B cell (primary cell): ENCODE results near the gene MAML3. TPM values are rescaled to one million over a fixed set of nuclear protein-coding genes. Genes with fewer than 3 reads are reported as not detected.

Experiments
- ATAC-seq: fragments of 200-7000 bp; cut with Tn5 transposase; one replicate; pipeline ENCODE4 v1.10.0; 2021; ENCODE audit warnings: low read depth, mild to moderate bottlenecking, moderate number of reproducible peaks, moderate library complexity
- CTCF ChIA-PET: fragments of 350-600 bp; sonication (Branson Sonifier 250); formaldehyde crosslinking; loops from one replicate; lab custom pipeline; 2021; ENCODE audit warnings: antibody characterized with exemption, inconsistent platforms; lab: Charles Lee
- POLR2A ChIA-PET: fragments of 350-600 bp; sonication (Branson Sonifier 250); formaldehyde crosslinking; loops from one replicate; lab custom pipeline; 2021; ENCODE audit warnings: antibody characterized with exemption; lab: Charles Lee
- DNase-seq: peaks from one replicate; pipeline ENCODE4 v3.0.0; 2013
- H2AFZ ChIP-seq: 2 replicates; pipeline ENCODE4 v1.6.1; 2012; ENCODE audit warnings: mild to moderate bottlenecking, low read depth, low read length; ENCODE audit not compliant: insufficient read depth, poor library complexity, severe bottlenecking
- H3K27ac ChIP-seq, 2 donors: 1 replicate in 1 of 2; 2 replicates in 1 of 2; pipeline ENCODE4 v1.5.1; 2012 to 2013; ENCODE audit warnings: low read length in 2 of 2, mild to moderate bottlenecking in 2 of 2, moderate library complexity in 1 of 2
- H3K27me3 ChIP-seq, 4 experiments: fragments of 200-600 bp in 1 of 4; sonication (generic) in 1 of 4; replicated peaks in 1 of 4; 1 replicate in 2 of 4; 2 replicates in 2 of 4; pipeline versions ENCODE4 v1.6.1 to v1.7.0; 2013 to 2016; ENCODE audit warnings: low read length in 3 of 4, mild to moderate bottlenecking in 2 of 4, mixed read lengths in 1 of 4, moderate library complexity in 1 of 4; ENCODE audit not compliant: insufficient read depth in 4 of 4, control insufficient read depth in 3 of 4; ENCODE audit errors: control extremely low read depth in 1 of 4
- H3K36me3 ChIP-seq, 2 experiments: replicated peaks in 1 of 2; 1 replicate in 1 of 2; 2 replicates in 1 of 2; pipeline versions ENCODE4 v1.6.1 to v1.7.1; 2013; ENCODE audit warnings: low read length in 1 of 2; ENCODE audit not compliant: insufficient read depth in 2 of 2, control insufficient read depth in 1 of 2; ENCODE audit errors: control extremely low read depth in 1 of 2, extremely low read depth in 1 of 2
- H3K4me1 ChIP-seq, 2 donors: fragments of 200-600 bp in 1 of 2; sonication (generic) in 1 of 2; 1 replicate in 1 of 2; 2 replicates in 1 of 2; pipeline versions ENCODE4 v1.5.1 to v1.6.1; 2013 to 2017; ENCODE audit warnings: low read length in 2 of 2; ENCODE audit not compliant: control insufficient read depth in 2 of 2, insufficient read depth in 2 of 2
- H3K4me2 ChIP-seq: replicated peaks from 2 replicates; pipeline ENCODE3; 2012; ENCODE audit warnings: mild to moderate bottlenecking, low read depth, low read length; ENCODE audit not compliant: poor library complexity, severe bottlenecking
- H3K4me3 ChIP-seq, 5 experiments: fragments of 200-600 bp in 1 of 5; sonication (generic) in 1 of 5; 1 replicate in 3 of 5; 2 replicates in 2 of 5; pipeline versions ENCODE4 v1.5.1 to v1.7.0; 2011 to 2016; ENCODE audit warnings: low read length in 4 of 5, mild to moderate bottlenecking in 4 of 5, low read depth in 2 of 5, control low read depth in 1 of 5, moderate library complexity in 1 of 5; ENCODE audit not compliant: insufficient read depth in 1 of 5; ENCODE audit errors: control extremely low read depth in 1 of 5, extremely low read depth in 1 of 5
- H3K79me2 ChIP-seq: fragments of 200-600 bp; sonication (generic); one replicate; pipeline ENCODE4 v1.6.0; 2016; ENCODE audit warnings: low read length; ENCODE audit not compliant: control insufficient read depth, insufficient read depth
- H3K9ac ChIP-seq: fragments of 200-600 bp; sonication (generic); 2 replicates; pipeline ENCODE4 v1.6.1; 2017; ENCODE audit warnings: mild to moderate bottlenecking, low read length, moderate library complexity
- H3K9me3 ChIP-seq, 3 donors: one replicate each; pipeline versions ENCODE4 v1.6.1 to v1.7.1; 2013; ENCODE audit warnings: low read length in 2 of 3; ENCODE audit not compliant: control insufficient read depth in 2 of 3, insufficient read depth in 1 of 3; ENCODE audit errors: control extremely low read depth in 1 of 3
- H4K20me1 ChIP-seq: 2 replicates; pipeline ENCODE4 v1.6.0; 2012; ENCODE audit warnings: mild to moderate bottlenecking, low read length; ENCODE audit not compliant: insufficient read depth, control insufficient read depth, poor library complexity, severe bottlenecking
- H3K27ac Mint-ChIP-seq: one replicate; pipeline ENCODE4 v1.8.0; 2021; ENCODE audit warnings: mixed read lengths
- H3K27me3 Mint-ChIP-seq: one replicate; pipeline ENCODE4 v1.8.0; 2021; ENCODE audit warnings: mixed read lengths
- H3K4me1 Mint-ChIP-seq: one replicate; pipeline ENCODE4 v1.8.0; 2021; ENCODE audit warnings: mixed read lengths
- H3K4me3 Mint-ChIP-seq: one replicate; pipeline ENCODE4 v1.8.0; 2021; ENCODE audit warnings: mixed read lengths
- H3K9me3 Mint-ChIP-seq: one replicate; pipeline ENCODE4 v1.8.0; 2022; ENCODE audit warnings: mixed read lengths; ENCODE audit not compliant: insufficient read depth
- CTCF ChIP-seq: fragments of 200-600 bp; IDR thresholded peaks from one replicate; pipeline ENCODE4 v1.8.0; 2022; ENCODE audit warnings: antibody characterized with exemption, mild to moderate bottlenecking
- EZH2 ChIP-seq: IDR thresholded peaks from 2 replicates; pipeline ENCODE4 v1.6.1; 2012; ENCODE audit warnings: borderline replicate concordance, low read depth, mild to moderate bottlenecking, moderate library complexity, low read length; ENCODE audit not compliant: insufficient read depth, poor library complexity, severe bottlenecking
- WGBS: methylation state at CpG from one replicate; pipeline ENCODE4 v1.1.5; 2013; ENCODE audit warnings: missing lambda C conversion rate; ENCODE audit not compliant: insufficient coverage; 5-methylcytosine and 5-hydroxymethylcytosine counted together
- intact Hi-C: fragments of 100-400 bp; cut with micrococcal nuclease; formaldehyde crosslinking; loops from one replicate; pipeline ENCODE4 v1.10.0; 2022
- polyA plus RNA-seq: library from polyadenylated mRNA; depleted of rRNA; stranded (reverse); fragments of >200 nt; gene quantifications from 2 replicates; pipeline ENCODE4 v1.2.3, GENCODE V29; 2012
- total RNA-seq, 2 donors: library from RNA; stranded (reverse); fragments of 120-200 nt in 1 of 2; gene quantifications; 1 replicate in 1 of 2; 2 replicates in 1 of 2; pipeline versions ENCODE4 v1.2.3 to v1.2.4, GENCODE V29; 2013 to 2022

The MAML3 gene
- total and polyA plus RNA-seq, 2 donors (not counting 1 experiment from before 2014, with no cell fraction given) = 0.94 to 5.3 TPM

GRCh38 chr4:139728146-139728545, 425.8 kb downstream of the MAML3 start:
- no peak overlapping the region for H3K4me3 ChIP-seq
- H4K20me1 ChIP-seq = no peaks in the 10 kb centered on the region
- WGBS = 88% methylated on average over 1 of the region's 4 CpGs
- H3K9me3 Mint-ChIP-seq = no peaks in the 10 kb centered on the region
- ATAC-seq (no peak), DNase-seq (no peak)
- H2AFZ ChIP-seq = no peak overlapping the region
- peaks cover 10% of the 10 kb centered on the region for H3K27me3 Mint-ChIP-seq
- H3K4me2 ChIP-seq = no peak overlapping the region
- TF ChIP-seq EZH2 = no peak
- no peak for TF ChIP-seq CTCF
- no peak overlapping the region for H3K9ac ChIP-seq
- no peaks in the 10 kb centered on the region for H3K9me3 ChIP-seq
- H3K4me3 Mint-ChIP-seq = no peak overlapping the region
- peaks cover 0 to 3% (median 0%) of the 10 kb centered on the region in 4 experiments for H3K27me3 ChIP-seq
- H3K79me2 ChIP-seq = no peaks in the 10 kb centered on the region
- peaks cover 0 to 6% of the 10 kb centered on the region in 2 experiments for H3K36me3 ChIP-seq
- no peak overlapping the region for H3K27ac Mint-ChIP-seq
- POLR2A ChIA-PET = no interaction called here
- intact Hi-C loops = no loop called here
- CTCF ChIA-PET = no interaction called here
- no peak overlapping the region for H3K27ac ChIP-seq
- H3K4me1 Mint-ChIP-seq = no peaks in the 10 kb centered on the region
- no peaks in the 10 kb centered on the region for H3K4me1 ChIP-seq

DNA sequence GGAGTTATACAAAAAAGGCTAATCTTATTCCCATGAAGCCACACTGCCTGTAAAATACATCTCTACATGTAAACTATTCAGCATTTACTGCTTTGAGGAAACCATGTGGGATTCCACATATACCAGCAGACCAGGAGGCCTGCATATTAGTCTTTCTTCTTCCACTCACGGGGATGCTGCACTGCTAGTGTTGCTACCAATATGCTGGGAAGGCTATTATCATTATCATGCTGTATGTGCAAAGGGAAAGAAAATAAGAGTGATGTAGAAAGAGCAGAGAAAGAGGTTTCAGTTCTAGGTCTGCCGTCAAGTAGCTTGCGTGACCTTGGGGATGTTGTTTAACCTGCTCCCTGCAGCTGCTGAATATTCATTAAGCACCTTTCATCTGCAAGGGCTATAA, 427.4 kb downstream of the MAML3 start:
- no peak overlapping the region for H3K4me3 ChIP-seq
- Mint-ChIP-seq H3K27me3 (peaks cover 6% of the 10 kb centered on the region), H3K4me3 (no peak overlapping the region), H3K4me1 (no peaks in the 10 kb centered on the region), H3K9me3 (no peaks in the 10 kb centered on the region), H3K27ac (no peak overlapping the region)
- H3K27ac ChIP-seq = no peak overlapping the region
- ATAC-seq = no peak
- H3K27me3 ChIP-seq = no peaks in the 10 kb centered on the region
- no peaks in the 10 kb centered on the region for H4K20me1 ChIP-seq
- TF ChIP-seq EZH2 = no peak
- TF ChIP-seq CTCF = no peak
- no peak for DNase-seq
- no peaks in the 10 kb centered on the region for H3K9me3 ChIP-seq
- WGBS = no CpG with 5 or more reads among the region's 3 CpGs
- H2AFZ ChIP-seq = no peak overlapping the region
- intact Hi-C loops = no loop called here
- POLR2A ChIA-PET = no interaction called here
- CTCF ChIA-PET = no interaction called here
- no peak overlapping the region for H3K9ac ChIP-seq
- peaks cover 0 to 6% of the 10 kb centered on the region in 2 experiments for H3K36me3 ChIP-seq
- no peaks in the 10 kb centered on the region for H3K79me2 ChIP-seq
- H3K4me1 ChIP-seq = no peaks in the 10 kb centered on the region
- H3K4me2 ChIP-seq = no peak overlapping the region
